SK-N-SH (cell line): ENCODE measurements around the gene ANKRD11.
"Not testable (repeated sequence)": the region's sequence is repeated elsewhere in the genome, so short reads cannot be mapped to it uniquely, and the experiment has no call there.

ENCODE experiments used
- EZH2phosphoT487 ChIP-seq: fragments of 200-600 bp; sonication (generic); IDR thresholded peaks from 2 replicates; pipeline ENCODE4 v1.6.1; 2017; ENCODE audit warnings: low read depth, mixed run types, mild to moderate bottlenecking, antibody characterized with exemption, moderate library complexity, borderline replicate concordance
- MXI1 ChIP-seq: IDR thresholded peaks from 2 replicates; pipeline ENCODE4 v1.6.1; 2012; ENCODE audit warnings: mild to moderate bottlenecking, low read depth, low read length, improper control_type of control experiment
- POLR2AphosphoS5 ChIP-seq: IDR thresholded peaks from 2 replicates; pipeline ENCODE4 v1.6.1; 2012; ENCODE audit warnings: low read depth, low read length
- RXRA ChIP-seq: IDR thresholded peaks from 2 replicates; pipeline ENCODE4 v1.4.0; 2012; ENCODE audit warnings: low read depth, mild to moderate bottlenecking, borderline replicate concordance
- SMC3 ChIP-seq: IDR thresholded peaks from 2 replicates; pipeline ENCODE4 v1.6.1; 2012; ENCODE audit warnings: low read depth, low read length, improper control_type of control experiment
- TAF1 ChIP-seq: IDR thresholded peaks from 2 replicates; pipeline ENCODE4 v1.6.1; 2012; ENCODE audit warnings: low read depth, mild to moderate bottlenecking, low read length, moderate library complexity, borderline replicate concordance
- TF ChIP-seq, protein P1 (sequence below): fragments of 200-600 bp; sonication (generic); IDR thresholded peaks from 2 replicates; pipeline ENCODE4 v1.6.1; 2017; ENCODE audit warnings: antibody characterized with exemption, mild to moderate bottlenecking, moderate library complexity
- TF ChIP-seq, protein P2 (sequence below): fragments of 150-350 bp; IDR thresholded peaks from 2 replicates; pipeline ENCODE4 v1.6.1; 2016; ENCODE audit warnings: mild to moderate bottlenecking, low read depth, low read length

DNA sequence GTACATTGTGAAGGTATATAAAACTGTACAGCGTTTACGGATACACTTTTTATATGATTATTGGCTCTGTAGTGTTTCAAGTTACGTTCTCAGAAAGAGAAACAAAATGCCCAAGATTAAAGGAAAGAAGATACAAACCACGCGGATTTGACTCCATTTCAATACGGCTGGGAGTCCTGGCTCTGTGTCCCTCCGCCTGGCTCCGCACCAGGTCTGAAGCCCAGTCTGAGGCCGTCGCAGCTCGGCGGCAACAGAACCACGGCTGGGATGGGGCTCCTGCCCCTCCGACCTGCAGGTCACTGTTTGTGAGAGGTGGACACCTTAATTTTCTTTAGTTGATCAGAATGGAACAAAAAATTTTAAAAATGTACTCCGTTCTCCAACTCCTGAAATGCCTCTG, 222.6 kb downstream of the ANKRD11 start:
- TF ChIP-seq, protein P1, sequence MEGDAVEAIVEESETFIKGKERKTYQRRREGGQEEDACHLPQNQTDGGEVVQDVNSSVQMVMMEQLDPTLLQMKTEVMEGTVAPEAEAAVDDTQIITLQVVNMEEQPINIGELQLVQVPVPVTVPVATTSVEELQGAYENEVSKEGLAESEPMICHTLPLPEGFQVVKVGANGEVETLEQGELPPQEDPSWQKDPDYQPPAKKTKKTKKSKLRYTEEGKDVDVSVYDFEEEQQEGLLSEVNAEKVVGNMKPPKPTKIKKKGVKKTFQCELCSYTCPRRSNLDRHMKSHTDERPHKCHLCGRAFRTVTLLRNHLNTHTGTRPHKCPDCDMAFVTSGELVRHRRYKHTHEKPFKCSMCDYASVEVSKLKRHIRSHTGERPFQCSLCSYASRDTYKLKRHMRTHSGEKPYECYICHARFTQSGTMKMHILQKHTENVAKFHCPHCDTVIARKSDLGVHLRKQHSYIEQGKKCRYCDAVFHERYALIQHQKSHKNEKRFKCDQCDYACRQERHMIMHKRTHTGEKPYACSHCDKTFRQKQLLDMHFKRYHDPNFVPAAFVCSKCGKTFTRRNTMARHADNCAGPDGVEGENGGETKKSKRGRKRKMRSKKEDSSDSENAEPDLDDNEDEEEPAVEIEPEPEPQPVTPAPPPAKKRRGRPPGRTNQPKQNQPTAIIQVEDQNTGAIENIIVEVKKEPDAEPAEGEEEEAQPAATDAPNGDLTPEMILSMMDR = not testable (repeated sequence)
- TF ChIP-seq EZH2phosphoT487, MXI1, RXRA, POLR2AphosphoS5, TAF1, SMC3: not testable (repeated sequence)
- TF ChIP-seq, protein P2, sequence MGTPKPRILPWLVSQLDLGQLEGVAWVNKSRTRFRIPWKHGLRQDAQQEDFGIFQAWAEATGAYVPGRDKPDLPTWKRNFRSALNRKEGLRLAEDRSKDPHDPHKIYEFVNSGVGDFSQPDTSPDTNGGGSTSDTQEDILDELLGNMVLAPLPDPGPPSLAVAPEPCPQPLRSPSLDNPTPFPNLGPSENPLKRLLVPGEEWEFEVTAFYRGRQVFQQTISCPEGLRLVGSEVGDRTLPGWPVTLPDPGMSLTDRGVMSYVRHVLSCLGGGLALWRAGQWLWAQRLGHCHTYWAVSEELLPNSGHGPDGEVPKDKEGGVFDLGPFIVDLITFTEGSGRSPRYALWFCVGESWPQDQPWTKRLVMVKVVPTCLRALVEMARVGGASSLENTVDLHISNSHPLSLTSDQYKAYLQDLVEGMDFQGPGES = not testable (repeated sequence)
